HG03064 (cell line): ENCODE data around the gene LIPC.

Experiments
- ATAC-seq: cut with Tn5 transposase; IDR thresholded peaks from one replicate; pipeline ENCODE4 v1.9.1; 2021; ENCODE audit warnings: low read depth; ENCODE audit not compliant: unreplicated experiment

LIPC gene

GRCh38 chr15:58472221-58472620 lies 40.4 kb downstream of the LIPC start:
- no peak for ATAC-seq

GRCh38 chr15:58472821-58473581 lies 41.2 kb downstream of the LIPC start:
- ATAC-seq, result no peak

- no peak for ATAC-seq
Observed at GRCh38 chr15:58473724-58474123, 41.9 kb downstream of the LIPC start.

GRCh38 chr15:58474741-58475323 lies 43.0 kb downstream of the LIPC start:
- ATAC-seq, result no peak

GRCh38 chr15:58475573-58476524 lies 44.1 kb downstream of the LIPC start:
- no peak for ATAC-seq

GRCh38 chr15:58476525-58477162 lies 44.9 kb downstream of the LIPC start:
- ATAC-seq, result no peak

GRCh38 chr15:58477170-58477569 lies 45.4 kb downstream of the LIPC start:
- ATAC-seq, result no peak

GRCh38 chr15:58478035-58478434 lies 46.2 kb downstream of the LIPC start:
- no peak for ATAC-seq

GRCh38 chr15:58478579-58478978 lies 46.8 kb downstream of the LIPC start:
- no peak for ATAC-seq

- ATAC-seq, result no peak
Observed at GRCh38 chr15:58479941-58480340, 48.1 kb downstream of the LIPC start.

GRCh38 chr15:58483376-58483775 lies 51.6 kb downstream of the LIPC start:
- ATAC-seq, result no peak

GRCh38 chr15:58484791-58485600 lies 53.2 kb downstream of the LIPC start:
- no peak for ATAC-seq

- no peak for ATAC-seq
Observed at GRCh38 chr15:58486062-58486461, 54.3 kb downstream of the LIPC start.

- no peak for ATAC-seq
Observed at GRCh38 chr15:58486564-58486963, 54.8 kb downstream of the LIPC start.

GRCh38 chr15:58487041-58487723 lies 55.4 kb downstream of the LIPC start:
- ATAC-seq, result no peak

GRCh38 chr15:58487724-58488120 lies 55.9 kb downstream of the LIPC start:
- ATAC-seq, result no peak

- no peak for ATAC-seq
Observed at GRCh38 chr15:58489289-58490085, 57.7 kb downstream of the LIPC start.

- no peak for ATAC-seq
Observed at GRCh38 chr15:58490086-58490887, 58.5 kb downstream of the LIPC start.
